ENCODE data around the gene PPP2R5D.
"Not testable (repeated sequence)": the region's sequence is repeated elsewhere in the genome, so short reads cannot be mapped to it uniquely, and the experiment has no call there.

PPP2R5D gene

DNA sequence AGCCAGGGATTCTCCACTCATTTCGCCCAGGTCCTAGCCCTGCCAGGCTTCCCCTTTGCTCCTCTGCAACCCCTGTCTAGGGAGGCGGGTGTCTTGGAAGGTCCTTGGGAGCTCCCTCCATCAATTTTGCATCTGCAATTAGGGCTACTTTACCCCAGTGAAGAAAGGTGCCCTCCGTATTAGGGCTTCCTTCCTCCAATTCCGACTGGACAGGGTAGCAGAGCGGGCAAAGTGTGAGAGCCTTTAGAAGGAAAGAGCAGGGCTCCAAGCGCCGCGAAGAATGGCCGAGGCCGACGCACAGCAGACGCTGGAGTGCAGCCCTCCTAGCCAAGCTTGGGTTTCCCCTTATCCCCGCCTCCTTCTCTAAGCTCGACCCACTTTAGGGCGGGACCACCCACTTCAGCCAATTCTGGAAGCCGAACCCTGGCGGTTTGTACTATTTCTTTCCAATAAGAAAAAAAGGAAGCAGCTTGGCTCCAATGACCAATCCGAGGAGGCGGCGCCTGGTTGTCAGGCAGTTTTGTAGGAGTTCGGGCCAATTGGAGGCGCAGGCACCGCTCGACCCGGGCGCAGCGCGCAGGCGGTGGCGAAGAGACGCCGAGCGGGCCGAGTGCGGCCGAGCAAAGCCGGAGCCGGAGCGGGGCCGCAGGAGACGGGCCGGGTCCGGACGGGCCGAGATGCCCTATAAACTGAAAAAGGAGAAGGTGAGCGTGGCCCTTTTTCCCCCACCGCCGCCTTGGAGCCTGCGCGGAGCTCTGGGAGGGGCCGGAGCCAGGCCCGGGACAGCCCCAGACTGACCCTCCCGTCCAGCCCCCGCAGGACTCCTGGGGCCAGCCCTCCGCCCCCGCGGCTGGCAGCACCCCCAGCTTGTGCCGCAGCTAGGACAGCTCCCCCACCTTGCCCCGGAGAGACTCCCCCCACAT, at the start of gene PPP2R5D:
PPP2R5D (plus strand) TSS at position 570 of the 923 bp plus-strand sequence; CDS start at position 678, 108 bp downstream.
- DNase-seq: peak; percentile 98

DNA sequence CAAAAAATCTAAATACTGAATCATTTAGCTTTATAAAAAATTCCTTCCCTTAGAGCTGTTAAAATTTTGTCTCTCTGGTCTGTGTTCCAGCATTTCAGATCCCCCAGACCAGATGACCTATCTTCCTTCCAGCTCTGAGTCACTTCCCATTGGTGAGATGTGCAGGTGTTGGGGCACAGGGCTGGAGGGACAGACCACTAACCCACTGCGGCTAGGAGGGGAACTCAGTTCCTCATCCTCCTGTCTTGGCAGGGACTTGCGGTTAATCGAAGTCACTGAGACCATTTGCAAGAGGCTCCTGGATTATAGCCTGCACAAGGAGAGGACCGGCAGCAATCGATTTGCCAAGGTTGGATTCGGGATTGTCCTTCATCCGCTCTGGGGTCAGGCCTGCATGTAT, 49.0 kb upstream of the PPP2R5D start:
- no peak for DNase-seq

DNA sequence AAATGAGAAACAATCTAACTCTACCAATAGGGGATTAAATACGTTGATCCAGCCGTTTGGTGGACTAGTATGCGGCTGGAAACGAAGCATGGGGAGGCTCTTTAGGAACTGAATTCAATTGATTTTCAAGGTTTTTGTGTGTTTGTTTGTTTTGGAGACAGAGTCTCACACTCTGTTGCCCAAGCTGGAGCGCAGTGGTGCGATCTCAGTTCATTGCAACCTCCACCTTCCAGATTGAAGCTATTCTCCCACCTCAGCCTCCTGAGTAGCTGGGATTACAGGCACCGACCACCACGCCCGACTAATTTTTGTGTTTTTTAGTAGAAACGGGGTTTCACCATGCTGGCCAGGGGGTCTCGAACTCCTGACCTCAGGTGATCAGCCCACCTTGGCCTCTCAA, 48.0 kb upstream of the PPP2R5D start:
- no peak for DNase-seq

DNA sequence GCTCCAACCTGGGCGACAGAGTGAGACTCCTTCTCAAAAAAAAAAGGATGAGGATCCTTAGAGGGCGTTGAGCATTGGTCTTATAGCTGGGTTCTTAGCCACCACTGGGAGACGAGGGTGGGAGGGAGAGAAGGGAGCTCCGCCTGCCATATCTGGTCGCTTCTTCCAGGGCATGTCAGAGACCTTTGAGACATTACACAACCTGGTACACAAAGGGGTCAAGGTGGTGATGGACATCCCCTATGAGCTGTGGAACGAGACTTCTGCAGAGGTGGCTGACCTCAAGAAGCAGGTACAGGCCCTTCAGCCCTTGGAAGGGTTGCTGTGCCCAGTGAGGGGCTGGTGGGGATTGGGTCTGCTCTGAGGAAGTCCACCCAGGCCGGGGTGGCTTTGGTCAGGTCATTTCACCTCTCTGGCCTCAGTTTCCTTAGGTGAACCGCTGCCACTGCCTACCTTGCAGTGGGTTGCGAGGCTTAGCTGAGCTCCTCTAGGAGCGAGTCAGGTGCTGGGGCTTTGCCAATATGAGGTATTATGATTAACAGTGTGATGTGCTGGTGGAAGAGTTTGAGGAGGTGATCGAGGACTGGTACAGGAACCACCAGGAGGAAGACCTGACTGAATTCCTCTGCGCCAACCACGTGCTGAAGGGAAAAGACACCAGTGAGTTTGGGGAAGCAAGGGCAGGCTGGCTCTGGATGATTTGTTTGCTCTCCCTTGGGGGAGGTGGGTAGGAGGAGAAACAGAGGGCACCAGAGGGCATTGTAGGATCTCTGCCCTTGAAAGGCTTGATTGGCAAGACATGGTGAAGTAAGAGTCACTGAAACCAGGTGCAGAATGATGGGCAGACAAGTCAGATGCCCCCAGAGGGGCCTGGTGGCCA, 46.6 kb upstream of the PPP2R5D start:
- no peak for DNase-seq

GRCh38 chr6:42938428-42938796, 46.0 kb upstream of the PPP2R5D start:
- no peak for DNase-seq

DNA sequence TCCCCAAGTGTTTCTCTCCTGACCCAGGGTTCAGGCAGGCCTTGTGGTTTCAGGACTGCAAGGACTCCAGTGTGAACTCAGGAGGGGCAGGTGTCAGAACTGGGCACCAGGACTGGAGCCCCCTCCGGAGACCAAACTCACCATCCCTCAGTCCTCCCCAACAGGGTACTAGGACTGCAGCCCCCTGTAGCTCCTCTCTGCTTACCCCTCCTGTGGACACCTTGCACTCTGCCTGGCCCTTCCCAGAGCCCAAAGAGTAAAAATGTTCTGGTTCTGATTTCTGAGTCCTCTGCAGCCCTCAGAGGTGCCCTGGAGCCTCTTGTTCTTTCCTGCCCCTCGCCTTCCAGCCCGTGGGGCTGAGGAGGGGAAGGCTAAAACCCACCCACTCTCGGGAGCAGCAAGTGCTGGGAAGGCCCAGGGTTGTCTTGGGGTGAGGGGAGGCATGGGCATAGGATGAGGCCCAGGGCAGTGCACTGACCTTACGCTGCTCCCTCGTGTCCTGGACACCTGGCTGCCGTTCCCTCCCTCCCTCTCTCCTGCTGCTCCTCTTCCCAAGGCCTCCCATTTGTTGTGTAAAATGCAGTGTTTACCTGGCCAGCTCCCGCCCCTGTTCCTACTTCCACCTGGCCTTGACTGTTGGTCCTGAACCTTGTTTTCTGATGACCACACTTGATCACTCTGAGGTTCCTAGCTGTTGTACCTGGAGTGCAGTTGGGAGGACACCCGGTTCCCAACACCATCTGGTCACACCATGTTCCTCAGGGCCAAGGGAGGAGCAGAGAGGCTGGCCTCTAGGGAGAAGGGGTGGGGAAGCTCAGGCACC, 45.2 kb upstream of the PPP2R5D start:
- no peak for DNase-seq

- no peak for DNase-seq
Observed at GRCh38 chr6:42939810-42940167, 44.6 kb upstream of the PPP2R5D start.

DNA sequence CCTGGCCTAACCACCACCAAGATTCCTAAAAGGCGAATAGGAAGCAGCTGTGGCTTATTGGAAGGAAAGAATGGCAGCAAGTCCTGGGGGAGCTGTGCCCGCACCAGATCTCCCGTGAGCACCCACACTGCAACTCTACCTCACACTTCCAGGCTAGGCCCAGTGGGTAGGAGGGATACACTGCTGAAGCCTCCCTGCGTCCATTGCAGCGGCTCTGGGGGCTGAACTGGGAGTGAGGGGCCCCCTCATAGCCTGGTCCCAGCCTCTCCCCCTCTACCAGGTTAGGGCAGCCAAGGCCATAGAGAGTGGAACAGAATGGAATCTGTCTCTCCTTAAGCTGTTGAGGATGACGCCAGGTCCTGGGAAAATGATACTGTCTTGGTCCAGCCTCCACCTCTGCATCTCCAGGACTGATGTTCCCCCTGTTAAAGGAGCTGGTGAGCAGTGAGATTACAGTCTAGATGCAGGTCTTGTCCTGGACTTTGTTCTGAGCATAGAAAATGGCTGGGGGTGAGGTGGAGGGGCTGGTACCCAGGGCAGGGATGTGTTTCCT, 43.8 kb upstream of the PPP2R5D start:
- no peak for DNase-seq

- DNase-seq: not testable (repeated sequence)
Observed at GRCh38 chr6:42941356-42941755, 43.0 kb upstream of the PPP2R5D start.

- DNase-seq: no peak
Observed at GRCh38 chr6:42942444-42942843, 41.9 kb upstream of the PPP2R5D start.

DNA sequence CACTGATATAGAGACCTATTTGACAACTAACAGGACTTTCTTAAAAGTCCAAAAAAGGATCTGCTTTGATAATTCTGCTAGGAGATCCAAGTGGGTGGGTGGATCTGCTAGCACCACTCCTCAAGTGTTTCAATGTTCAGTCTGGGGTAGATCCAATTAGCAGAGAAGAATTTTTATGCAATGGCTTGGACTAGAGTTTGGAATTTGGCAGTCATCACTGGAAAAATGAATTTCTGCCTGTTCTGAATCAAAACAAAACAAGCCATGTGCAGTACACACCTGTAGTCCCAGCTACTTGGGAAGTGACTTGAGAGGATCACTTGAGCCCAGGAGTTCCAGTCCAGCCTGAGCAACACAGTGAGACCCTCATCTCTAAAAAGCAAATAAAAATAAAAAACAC, 36.4 kb upstream of the PPP2R5D start:
- no peak for DNase-seq

- no peak for DNase-seq
Observed at GRCh38 chr6:42952389-42952788, 32.0 kb upstream of the PPP2R5D start.

DNA sequence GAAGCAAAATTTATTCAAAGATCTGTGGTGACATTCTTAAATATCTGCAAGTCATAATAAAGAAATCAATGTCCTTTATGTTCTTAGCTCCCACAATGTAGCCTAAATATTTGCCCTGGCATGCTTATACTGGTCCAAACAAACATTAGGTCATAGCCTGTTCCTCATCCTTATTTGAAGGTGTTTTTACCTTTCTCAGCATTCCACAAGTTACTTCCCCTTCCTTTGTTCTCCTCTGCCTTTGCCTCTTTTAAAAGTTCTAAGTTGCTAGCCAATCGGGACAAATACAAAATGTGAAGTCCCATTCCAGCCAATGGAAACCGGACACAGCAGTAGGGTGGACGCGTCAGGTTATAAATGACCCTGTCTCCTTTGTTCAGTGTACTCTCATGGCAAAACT, 30.0 kb upstream of the PPP2R5D start:
- not testable (repeated sequence) for DNase-seq

- DNase-seq: no peak
Observed at GRCh38 chr6:42958125-42958524, 26.2 kb upstream of the PPP2R5D start.

GRCh38 chr6:42959917-42960242, 24.5 kb upstream of the PPP2R5D start:
- DNase-seq: no peak

DNA sequence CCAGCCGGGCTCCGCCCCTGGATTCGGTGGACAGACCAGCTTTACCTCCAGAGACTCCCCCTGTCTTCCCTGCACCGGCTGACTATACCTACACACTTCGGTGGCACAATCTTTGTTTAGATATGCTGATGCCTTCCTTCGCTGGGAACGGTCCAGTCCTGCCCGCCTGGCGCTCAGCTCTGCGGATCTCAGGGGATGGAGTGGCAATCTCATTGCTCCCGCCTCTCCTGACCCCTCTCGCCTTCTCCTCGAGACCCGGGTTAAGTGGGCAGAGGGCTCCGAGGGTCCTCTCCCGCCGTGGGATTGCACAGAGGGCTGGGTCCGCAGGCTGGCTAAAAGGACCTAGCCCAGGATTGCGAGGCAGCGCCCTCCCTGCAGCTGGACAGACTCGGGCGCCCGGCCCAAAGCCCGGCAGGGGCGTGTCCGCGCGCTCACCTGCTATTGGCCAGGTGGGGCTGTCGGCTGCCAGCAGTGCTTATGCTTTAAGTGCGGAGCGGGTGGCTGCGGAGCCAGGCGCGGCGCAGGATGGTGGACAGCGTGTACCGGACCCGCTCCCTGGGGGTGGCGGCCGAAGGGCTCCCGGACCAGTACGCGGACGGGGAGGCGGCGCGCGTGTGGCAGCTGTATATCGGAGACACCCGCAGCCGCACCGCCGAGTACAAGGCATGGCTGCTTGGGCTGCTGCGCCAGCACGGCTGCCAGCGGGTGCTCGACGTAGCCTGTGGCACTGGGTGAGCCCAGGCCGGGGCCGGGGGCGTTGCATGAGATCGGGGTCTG, 23.9 kb upstream of the PPP2R5D start, which contains the start of gene GNMT:
GNMT (plus strand) TSS at position 512 of the 777 bp plus-strand sequence; CDS start at position 526, 14 bp downstream.
- peak; percentile 59 for DNase-seq

DNA sequence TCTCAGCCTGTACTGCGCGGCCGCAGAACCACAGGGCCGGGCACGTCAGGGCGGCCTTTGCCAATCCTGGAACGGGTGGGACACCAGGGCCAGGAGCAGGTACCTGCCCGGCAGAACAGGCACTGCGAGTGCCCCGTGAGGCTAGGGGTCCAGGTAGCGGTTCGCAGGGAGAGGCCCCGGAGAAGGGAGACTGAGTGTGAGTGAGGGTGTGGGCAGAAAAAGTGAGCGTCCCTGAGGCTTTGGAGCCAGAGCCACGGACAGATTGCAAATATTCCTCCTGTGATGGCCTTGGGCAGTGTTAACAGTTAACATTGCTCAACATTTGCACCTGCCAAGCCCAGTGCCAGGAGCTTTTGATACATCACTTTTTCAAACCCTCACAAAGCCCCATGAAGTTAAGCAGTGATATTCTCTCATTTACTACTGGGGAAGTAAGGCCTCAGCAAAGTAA, 23.3 kb upstream of the PPP2R5D start:
- DNase-seq: no peak

GRCh38 chr6:42962096-42962495, 22.3 kb upstream of the PPP2R5D start:
- DNase-seq: no peak

GRCh38 chr6:42962502-42963178, 21.7 kb upstream of the PPP2R5D start:
- DNase-seq: no peak

DNA sequence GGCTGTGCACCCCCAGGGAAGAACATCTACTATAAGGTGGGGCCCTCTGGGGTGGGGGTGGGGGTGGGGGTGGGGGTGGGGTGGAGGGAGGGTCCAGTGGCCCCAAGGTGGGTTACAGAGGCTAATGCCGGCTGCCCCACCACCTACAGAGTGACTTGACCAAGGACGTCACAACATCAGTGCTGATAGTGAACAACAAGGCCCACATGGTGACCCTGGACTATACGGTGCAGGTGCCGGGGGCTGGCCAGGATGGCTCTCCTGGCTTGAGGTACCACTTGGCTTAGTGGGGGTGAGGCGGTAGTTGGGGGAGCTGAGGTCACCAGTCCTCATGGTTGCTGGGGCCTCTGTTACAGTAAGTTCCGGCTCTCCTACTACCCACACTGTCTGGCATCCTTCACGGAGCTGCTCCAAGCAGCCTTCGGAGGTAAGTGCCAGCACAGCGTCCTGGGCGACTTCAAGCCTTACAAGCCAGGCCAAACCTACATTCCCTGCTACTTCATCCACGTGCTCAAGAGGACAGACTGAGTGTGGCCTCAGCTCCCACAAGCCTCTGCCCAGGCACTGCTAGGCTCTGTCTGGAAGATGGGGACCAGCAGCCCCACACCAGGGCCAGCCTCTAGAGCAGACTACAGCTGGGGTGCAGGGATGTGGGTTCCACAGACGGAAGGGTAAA, 21.1 kb upstream of the PPP2R5D start:
- DNase-seq: no peak

Data from CD4-positive, alpha-beta T cell treated with Interleukin-6 for 4 hours (primary cell).